Activated naive CD4-positive, alpha-beta T cell treated with anti-CD3 and anti-CD28 coated beads, Interleukin-2, amount 50 U/mL, for 16 hours (primary cell): ENCODE data around the gene PPP2R3A.
"Not testable (repeated sequence)": the region's sequence is repeated elsewhere in the genome, so short reads cannot be mapped to it uniquely, and the experiment has no call there.

Experiments
- DNase-seq: peaks from one replicate; pipeline ENCODE4 v3.0.0-alpha.2; 2020

The PPP2R3A gene, protein sequence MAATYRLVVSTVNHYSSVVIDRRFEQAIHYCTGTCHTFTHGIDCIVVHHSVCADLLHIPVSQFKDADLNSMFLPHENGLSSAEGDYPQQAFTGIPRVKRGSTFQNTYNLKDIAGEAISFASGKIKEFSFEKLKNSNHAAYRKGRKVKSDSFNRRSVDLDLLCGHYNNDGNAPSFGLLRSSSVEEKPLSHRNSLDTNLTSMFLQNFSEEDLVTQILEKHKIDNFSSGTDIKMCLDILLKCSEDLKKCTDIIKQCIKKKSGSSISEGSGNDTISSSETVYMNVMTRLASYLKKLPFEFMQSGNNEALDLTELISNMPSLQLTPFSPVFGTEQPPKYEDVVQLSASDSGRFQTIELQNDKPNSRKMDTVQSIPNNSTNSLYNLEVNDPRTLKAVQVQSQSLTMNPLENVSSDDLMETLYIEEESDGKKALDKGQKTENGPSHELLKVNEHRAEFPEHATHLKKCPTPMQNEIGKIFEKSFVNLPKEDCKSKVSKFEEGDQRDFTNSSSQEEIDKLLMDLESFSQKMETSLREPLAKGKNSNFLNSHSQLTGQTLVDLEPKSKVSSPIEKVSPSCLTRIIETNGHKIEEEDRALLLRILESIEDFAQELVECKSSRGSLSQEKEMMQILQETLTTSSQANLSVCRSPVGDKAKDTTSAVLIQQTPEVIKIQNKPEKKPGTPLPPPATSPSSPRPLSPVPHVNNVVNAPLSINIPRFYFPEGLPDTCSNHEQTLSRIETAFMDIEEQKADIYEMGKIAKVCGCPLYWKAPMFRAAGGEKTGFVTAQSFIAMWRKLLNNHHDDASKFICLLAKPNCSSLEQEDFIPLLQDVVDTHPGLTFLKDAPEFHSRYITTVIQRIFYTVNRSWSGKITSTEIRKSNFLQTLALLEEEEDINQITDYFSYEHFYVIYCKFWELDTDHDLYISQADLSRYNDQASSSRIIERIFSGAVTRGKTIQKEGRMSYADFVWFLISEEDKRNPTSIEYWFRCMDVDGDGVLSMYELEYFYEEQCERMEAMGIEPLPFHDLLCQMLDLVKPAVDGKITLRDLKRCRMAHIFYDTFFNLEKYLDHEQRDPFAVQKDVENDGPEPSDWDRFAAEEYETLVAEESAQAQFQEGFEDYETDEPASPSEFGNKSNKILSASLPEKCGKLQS (N-terminal part only)

DNA sequence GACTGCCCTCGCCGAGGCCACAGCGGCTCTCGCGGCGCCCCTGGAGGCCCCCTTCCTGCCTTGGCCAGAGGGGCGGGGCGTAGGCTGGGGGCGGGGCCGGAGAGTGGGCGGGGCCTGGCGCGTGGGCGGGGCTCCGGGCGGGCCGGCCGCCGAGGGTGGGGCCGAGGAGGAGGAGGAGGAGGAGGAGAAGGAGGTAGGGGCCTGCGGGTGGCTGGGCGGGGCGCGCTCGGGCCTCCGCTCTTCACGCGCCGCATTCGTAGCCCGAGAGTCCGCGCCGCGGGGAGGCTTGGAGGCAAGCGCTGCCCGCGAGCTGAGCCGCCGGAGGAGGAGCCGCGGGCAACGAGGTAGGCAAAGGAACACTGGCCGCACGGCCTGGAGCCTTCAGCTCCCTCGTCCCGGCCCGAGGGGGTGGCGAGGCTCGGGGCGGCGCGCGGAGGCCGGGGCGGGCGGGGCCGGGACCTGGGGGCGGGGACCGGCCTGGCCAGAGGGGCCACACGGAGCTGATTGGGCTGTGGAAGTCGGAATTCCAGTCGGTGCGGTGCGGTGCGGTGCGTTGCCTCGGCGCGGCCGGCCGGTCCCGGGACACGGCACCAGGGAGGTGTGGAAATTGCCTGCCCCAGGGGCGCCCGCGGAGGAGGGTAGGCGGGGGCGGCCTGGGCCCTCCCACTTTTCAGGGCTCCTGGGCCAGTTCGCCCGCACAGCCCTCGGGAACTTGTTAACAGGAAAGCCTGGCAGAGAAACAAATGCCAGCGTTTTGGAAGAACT is at the start of gene PPP2R3A:
TSS of gene PPP2R3A (plus strand) at position 223 of the 765 bp plus-strand sequence. CDS start 35,771 bp downstream, outside the sequence.
- DNase-seq: peak; percentile 66

DNA sequence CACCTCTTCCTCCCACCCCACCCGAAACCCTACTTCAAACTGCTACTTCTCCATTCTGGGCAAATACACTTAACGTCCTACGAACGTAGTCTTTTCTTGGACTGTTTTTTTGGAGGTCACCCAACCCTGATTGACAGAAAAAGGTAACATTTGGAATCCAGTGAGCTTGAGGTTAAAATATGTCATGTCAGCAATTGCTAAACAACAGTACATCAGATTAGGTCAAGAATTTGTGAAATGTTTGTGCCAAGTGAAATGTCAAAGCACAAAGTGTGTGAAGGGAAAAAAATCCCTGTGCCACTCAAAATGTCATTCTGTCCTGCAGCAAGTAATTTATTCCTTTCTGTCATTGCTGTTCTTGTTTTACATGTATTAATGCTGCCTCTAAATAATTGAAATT is 49.2 kb upstream of the PPP2R3A start:
- no peak for DNase-seq

DNA sequence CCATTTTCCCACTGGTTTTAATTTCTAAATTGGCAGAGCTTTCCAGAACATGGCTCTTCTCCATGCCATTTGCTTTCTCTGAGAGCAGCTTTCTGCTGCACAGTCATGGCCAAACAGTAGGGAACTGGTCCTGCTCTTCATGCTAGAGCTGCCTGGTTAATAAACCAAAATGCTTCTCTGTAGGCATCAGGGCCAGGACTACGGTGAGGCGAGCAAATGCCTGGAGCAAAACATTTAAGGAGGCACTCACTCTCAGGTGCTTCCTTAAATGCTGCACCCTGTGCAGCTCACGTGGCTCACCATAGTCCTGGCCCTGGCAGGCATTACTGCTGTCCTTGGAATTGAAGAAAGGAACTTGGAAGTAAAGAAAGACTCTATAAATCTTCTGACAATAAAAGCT is 48.5 kb upstream of the PPP2R3A start:
- no peak for DNase-seq

DNA sequence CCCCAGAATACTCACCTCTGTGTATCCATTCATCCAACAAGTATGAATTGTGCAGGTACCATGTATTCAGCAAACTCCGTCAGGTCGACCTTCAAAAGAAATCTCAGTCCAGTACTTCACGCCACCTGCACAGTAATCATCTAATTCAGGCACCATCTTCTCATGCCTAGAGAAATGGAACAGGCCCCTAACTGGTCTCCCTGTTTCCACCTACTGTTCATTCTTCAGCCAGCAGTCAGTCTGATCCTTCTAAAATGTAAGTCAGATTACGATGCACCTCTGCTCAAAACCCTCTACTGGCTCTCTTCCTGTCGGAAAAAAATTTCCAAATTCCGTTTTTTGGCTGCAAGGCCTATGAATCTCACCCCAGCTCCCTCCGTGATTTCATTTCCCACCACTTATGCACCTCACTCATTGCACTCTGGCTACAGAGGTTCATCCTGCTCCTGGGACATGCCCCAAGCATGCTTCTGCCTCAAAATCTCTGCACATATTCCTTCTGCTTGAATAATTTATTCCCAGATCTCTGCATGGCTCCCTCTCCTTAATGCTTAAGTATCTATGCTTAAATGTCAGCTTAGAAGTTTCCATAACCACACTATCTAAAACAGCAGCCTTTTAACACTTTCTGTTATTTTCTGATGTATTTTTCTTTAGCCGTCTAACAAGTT is 47.5 kb upstream of the PPP2R3A start:
- no peak for DNase-seq

DNA sequence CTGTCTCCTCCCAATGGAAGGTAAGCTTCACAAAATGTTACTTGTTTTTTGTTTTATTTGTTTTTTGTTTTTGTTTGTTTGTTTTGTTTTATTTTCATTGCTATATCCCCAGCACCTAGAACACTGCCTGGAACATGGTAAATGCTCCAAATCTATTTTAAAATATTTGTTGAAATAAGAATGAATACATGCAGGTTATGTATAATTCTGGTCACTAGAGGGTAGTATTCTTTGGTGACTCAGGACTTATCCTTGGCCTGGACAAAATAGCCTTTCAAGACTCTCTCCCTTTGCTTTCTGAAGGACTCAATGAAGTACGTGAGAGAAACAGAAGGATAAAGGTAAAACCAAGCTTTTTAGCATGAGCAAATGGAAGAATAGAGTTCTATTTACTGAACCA is 46.9 kb upstream of the PPP2R3A start:
- no peak for DNase-seq

DNA sequence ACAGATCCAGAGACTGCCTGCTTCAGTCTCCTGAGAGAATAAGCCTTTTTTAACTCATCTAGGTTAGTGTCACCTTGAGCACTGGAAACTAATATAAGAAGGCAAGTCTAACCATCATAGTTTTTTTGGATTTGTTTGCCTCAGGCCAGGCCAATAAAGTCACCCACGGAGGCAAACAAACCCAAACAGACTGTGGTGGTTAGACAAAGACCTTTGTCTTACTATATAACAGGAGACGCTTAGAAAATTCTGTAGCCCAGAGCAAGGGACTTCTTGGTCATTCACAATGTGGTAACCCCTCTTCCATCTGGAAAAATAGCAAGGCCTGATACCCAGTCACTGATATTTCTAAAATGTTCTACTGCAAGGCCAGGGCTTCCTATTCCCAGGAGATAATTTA is 45.3 kb upstream of the PPP2R3A start:
- DNase-seq: no peak

DNA sequence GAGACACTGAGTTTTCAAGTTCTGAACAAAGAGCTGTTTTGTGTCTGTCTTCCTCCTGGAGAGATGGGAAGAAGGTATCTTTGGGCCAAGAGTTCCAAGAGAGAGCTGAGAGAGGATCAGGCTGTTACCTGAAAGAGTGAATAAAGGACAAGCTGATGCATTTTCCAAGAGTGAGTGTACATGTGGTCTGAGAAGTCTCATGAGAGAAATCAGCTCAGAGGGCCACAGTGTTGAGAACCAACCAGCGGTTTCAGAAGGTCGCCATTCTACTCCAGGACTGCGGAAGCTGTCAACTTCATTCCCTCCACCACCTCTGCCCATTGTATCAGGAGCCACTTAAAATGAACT is 42.7 kb upstream of the PPP2R3A start:
- DNase-seq: no peak

DNA sequence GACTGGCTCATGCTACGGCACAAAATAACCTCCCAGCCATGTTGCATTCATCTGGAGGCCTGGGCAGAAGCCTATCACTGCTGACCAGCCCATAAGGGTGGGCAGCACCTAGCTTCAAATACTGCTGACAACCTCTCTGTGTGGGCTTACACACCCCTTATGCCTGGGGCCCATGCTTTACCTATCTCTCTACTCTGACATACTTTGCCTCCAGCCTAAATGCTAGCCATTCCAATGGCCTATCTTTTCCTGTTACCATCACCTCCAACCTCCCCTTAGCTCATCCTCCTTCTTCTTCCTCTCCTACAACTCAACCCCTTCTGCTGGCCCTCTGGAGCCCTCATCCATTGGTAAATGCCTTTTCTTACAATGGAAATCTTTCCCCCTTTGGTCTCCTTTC is 41.0 kb upstream of the PPP2R3A start:
- DNase-seq: no peak

DNA sequence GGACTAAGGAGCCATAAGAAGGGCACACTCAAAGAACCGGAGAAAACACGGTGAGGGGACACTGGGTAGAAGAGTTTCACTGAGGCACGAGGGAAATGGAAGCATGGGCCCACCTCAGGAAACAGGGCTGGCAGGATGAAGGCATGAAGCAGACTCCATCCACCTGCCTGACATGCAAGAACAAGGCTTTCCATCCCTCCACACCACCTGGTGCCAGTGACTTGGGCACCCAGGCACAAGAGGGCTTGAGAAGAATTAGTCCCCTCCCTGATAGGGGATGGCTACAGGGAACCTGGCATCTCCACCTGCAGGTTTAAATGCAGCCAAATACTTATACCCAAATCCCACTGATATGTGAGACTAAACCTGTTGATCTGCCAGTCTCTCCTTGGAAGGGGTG is 38.9 kb upstream of the PPP2R3A start:
- DNase-seq: no peak

DNA sequence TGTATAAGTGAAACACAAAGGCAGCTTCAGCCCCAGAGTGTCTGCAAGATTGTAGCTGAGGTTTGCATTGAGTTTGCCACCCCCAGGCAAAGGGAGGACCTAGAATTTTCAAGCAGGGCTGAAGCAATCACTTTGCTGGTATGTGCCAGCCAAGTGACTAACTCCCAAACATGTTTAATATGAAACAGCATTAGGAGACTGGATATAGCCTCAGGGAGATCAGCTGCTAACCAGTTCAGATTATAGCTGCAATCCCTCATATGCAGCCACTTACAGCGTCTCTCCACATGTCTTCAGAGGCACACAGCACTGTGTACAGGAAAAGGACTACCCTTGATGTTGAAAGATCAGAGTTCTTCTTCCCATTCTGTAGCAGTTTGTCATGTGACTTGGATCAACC is 38.4 kb upstream of the PPP2R3A start:
- no peak for DNase-seq

DNA sequence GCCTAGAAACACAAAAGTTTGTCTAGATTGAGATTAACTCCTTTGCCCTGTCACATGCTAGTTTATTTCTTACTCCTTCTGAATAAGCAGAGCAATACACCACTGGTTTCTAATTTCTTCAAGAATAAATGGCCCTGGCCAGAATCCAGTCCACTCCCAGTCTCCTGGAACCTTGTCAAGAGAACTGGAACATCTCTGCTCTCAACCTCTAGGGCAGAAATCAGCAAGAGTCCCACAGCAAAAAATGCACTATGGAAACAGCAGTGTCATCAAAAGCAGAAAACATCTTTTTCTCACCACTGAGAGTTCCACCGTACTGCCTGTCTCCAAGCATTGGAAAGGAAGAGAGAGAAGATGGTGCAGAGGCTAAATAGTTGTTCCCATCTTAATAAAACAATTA is 35.9 kb upstream of the PPP2R3A start:
- DNase-seq: no peak

DNA sequence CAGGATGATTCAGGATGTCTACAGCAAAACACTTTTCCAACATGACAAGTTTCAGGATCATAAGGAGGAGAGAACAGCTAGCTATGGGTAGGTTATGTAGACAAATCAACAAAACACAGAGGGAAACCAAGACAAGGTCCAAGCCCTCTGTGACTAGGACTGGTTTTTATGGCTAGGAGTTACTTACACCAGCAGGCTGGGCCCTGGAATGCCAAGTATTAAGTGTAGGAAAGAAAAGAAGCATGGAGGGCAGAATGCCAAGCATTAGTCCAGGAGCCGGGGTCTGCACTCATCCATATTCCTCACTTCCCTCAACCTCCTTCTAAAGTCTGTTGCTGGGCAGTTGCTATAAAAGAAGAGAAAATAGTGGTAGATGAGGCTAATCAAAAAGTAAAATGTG is 35.3 kb upstream of the PPP2R3A start:
- no peak for DNase-seq

DNA sequence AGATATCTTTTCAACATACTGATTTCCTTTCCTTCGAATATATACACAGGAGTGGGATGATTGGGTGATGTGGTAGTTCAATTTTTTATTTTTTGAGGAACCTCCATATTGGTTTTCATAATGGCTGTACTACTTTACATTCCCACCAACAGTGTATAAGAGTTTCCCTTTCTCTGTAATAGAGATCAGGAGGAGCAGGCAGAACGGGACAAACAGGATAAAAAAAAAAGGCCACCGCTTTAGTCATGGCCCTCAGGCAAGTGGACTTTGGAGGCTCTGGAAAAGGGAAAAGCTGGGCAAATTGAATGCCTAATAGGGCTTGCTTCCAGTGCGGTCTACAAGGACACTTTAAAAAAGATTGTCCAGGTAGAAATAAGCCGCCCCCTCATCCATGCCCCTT is 30.4 kb upstream of the PPP2R3A start:
- DNase-seq: not testable (repeated sequence)

DNA sequence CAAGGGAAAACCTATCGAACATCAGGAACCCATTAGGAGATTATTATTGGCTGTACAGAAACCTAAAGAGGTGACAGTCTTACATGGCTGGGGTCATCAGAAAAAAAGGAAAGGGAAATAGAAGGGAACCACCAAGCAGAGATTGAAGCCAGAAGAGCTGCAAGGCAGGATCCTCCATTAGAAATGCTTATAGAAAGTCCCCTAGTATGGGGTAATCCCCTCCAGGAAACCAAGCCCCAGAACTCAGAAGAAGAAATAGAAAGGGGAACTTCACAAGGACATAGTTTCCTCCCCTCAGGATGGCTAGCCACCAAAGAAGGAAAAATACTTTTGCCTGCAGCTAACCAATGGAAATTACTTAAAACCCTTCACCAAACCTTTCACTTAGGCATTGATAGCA is 27.8 kb upstream of the PPP2R3A start:
- DNase-seq: not testable (repeated sequence)

DNA sequence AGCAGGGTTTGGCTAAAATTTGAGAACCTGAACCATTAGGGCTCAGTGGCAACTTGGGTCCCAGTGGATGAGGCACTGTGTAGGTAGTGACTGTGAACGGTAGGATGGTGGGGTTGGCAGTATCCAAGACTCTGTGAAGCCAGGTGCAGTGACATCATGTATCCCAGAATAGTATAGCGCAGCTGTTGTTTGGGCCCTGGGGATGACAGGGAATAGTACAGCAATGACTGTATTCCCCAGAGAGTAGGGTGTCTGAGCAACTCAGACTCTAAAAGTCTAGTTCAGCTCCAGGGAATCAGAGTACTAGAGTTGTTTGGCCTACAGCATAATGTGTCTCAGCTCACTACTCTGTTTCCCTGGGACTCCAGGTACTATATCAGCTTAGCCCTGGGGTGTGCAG is 20.7 kb upstream of the PPP2R3A start:
- no peak for DNase-seq

DNA sequence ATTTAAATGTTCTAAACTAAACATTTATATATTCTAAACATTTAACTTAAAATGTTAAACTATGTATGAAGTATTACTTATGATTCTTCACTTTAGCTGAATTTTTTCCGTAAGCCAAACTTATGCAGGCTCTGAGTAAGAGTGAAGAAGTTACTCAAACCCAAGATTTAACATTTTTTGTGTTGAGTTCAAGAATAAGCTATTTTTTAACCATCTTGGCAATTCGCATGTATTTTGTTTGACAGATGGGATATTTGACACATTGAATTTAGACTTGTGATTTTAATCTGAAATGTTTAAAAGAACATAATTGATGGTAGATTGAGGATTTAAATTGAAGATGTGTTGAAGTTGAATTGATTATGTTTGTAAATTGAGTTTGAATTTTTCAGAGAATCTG is 14.6 kb upstream of the PPP2R3A start:
- DNase-seq: no peak

DNA sequence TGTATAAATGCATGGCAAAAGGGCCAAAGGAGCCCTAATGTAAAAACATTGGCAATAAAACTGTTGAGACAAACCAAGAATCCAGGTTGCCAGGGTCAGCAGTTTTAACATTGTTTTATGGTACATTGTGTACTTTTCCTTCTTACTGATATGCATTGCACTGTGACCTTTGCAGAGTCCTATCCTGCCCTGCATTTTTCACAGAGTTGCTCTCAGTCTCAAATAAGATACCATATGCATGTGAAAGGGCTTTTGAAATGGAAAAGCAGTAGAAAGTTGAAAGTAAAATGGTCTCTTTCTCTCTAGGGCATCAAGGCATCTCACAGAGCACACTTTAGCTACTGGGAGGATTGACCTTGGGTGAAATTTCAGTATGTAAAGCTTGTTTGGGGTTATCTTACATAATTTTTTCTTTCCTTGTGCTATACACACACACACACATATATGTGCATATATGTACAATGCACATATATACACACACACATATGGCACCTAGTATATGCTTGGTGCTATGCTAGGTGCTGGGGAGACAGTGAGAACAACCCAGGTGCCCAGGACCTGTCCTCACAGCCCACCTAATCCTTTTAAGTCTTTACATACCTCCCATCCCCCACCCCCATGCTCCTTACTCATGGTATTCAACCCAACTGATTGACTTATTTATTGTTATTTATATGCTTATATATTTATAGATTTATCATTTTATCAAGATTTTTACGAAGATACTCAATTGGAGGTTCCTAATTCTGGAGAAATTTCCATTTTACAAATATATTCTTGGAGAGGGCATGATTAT is 1.2 kb upstream of the PPP2R3A start:
- DNase-seq: no peak

DNA sequence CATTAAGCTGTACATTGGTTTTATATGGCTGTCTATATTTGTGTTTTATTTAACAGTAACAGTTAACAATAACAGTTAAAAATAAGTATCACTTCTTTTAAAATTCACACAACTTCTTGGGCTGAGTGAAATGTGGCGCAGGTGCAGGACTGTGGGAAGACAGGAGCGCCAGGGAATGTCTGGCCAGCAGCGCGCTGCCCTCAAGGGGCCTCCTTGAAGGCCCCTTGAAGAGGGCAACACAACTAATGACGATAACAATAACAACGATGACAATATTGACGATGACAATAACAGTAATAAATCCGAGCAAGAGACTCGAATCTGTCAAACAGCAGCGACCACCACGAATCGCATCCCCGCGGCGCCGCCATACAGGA is 411 bp upstream of the PPP2R3A start:
- no peak for DNase-seq

DNA sequence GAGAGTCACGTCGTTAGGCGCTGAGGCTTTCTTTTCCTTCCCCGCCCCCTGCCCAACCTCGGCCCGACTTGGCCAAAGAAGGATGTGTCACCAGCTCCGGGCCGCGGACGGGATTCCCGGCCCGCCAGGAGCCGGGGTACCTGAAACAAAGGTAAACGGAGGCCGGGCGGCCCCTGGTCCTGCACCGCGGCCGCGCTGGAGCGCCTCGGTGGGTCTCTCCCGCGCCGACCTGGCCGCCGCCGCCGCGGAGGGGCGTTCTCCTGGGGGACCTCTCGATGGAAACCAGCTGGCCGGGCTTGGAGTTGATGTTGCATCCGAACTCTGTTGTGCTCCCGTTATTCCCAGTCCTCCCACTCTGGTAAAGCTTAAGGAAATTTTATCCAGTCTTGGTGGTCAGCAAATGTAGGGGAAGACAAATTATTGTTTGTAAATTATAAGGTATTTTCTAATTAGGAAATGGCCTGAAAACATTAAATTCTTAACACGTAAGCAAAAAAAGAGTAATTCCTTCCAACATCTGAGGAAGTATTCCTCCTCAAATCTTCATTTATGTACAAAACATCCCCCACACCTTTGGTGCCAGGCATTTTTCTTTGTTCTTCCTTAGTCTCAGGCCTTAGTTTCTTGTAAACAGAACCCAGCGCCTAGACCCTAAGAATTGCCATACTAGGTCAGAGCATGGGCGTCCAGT is 888 bp downstream of the PPP2R3A start:
- DNase-seq: no peak

DNA sequence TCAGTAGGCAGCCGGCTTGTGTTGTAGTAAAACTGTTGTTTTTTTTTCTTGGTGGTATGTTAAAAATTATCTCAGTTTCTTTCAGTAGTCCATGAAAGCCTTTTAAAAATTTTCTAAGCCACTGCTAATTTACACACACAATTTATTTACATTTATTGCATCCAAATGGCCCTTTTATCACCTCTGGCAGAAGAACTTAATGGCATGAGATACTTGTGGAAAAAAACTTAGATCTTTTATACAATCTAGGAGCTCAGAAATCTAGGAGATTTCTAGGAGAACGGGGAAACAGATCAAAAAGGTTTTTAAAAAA is 1.4 kb downstream of the PPP2R3A start:
- no peak for DNase-seq

DNA sequence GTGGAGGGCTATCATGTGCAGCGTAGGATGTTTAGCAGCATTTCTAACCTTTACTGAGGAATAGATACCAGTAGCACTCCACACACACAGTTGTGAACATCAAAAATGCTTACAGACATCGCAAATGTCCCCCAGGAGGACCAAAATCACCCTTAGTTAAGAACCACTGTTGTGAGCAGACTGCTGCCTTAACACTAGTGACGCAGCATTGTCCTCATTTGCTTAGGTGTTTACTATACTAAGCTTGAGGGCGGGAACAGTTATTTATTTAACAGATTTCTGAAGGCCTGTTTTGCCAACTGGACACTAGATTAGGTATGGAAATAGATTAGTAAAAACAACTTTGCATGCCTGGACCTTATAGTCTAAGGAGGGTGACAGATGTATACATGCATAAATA is 2.3 kb downstream of the PPP2R3A start:
- DNase-seq: no peak
